ENCODE results near the gene SRGAP1. TPM values are rescaled to one million over a fixed set of nuclear protein-coding genes. Genes with fewer than 3 reads are reported as not detected.

SRGAP1 gene
- total and polyA plus RNA-seq, 2 experiments from 2014 or later = 13.0 to 29.4 TPM

DNA sequence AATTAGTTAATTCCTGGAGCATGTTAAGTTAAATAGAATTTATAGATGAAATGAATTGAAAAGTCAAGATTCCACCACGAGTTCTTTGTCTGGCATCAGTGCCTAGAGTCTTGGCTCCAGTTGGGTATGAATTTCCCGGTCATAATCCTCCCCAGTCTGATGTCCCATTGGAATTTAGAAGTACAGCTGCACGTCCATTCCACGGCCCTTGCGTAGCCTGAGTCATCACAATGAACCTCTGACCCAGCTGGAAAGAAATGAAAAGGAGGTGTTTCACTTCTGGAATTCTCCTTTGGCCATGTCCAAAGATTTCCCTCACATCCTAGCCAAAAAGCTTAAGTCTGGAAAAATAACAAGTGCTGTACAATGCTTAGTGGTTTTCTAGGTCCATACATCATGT is 254.9 kb downstream of the SRGAP1 start:
- peaks cover 22% of the 10 kb centered on the region for H3K36me3 ChIP-seq (ENCODE audit: low read depth)
- H3K9me2 ChIP-seq (ENCODE audit: insufficient read depth) = no peaks in the 10 kb centered on the region
- WGBS, 2 experiments (ENCODE audit: low coverage in 1 of 2, low lambda C conversion rate in 2 of 2, missing lambda C conversion rate in 2 of 2) = 1 to 5% methylated on average over 5 of the region's 5 CpGs
- H3K79me2 ChIP-seq (ENCODE audit: insufficient read depth) = peaks cover 4% of the 10 kb centered on the region; the same call in 1 of the 2 replicates
- peak; percentile 92 for DNase-seq
- H4K20me1 ChIP-seq (ENCODE audit: insufficient read depth) = no peaks in the 10 kb centered on the region
- no peaks in the 10 kb centered on the region for H3K27me3 ChIP-seq (replicated peaks; ENCODE audit: insufficient read depth)
- no peak overlapping the region for H3K9ac ChIP-seq
- no peaks in the 10 kb centered on the region for H3K9me3 ChIP-seq (ENCODE audit: low read depth)
- peaks cover 71% of the 10 kb centered on the region for H3K4me1 ChIP-seq (ENCODE audit: insufficient read depth)
- H3K27ac ChIP-seq = peak overlapping the region; percentile 62
- H3F3A ChIP-seq (ENCODE audit: insufficient read depth) = peaks cover 79% of the 10 kb centered on the region
- no peak overlapping the region for H2AFZ ChIP-seq
- no peak overlapping the region for H3K4me3 ChIP-seq
- peak overlapping the region; percentile 53 for H3K4me2 ChIP-seq (ENCODE audit: unreplicated experiment)
- in situ Hi-C loops (cut with MboI) = loop anchor here (25.0 kb wide), 1 partner anchor 262 kb away; the partner anchor contains the start of gene SRGAP1
- no peak for TF ChIP-seq EZH2phosphoT487 (IDR thresholded peaks at IDR 0.05; ENCODE audit: insufficient read depth, low read depth)
- no peak for TF ChIP-seq EZH2 (IDR thresholded peaks at IDR 0.05; ENCODE audit: insufficient read depth, poor library complexity, severe bottlenecking)

DNA sequence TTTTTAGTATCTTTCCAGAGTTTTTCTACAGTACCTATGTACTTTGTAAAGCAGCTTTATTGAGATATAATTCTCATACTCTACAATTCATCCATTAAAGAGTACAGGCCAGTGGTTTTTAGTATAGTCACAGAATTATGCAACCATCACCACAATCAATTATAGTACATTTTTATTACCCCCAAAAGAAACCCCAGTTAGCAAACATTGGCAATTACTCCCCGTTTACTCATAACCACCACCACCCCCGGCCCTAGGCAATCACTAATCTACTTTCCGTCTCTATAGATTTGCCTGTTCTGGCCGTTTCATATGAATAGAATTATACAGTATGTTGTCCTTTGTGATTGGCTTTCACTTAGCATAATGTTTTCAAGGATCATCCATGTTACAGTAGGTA is 257.8 kb downstream of the SRGAP1 start:
- Histone ChIP-seq H3K4me2 (ENCODE audit: unreplicated experiment) (peak overlapping the region; percentile 58), H3K9me3 (ENCODE audit: low read depth) (no peaks in the 10 kb centered on the region), H3K79me2 (ENCODE audit: insufficient read depth) (no peaks in the 10 kb centered on the region; the same call in 1 of the 2 replicates), H3K4me1 (ENCODE audit: insufficient read depth) (peaks cover 65% of the 10 kb centered on the region), H3F3A (ENCODE audit: insufficient read depth) (peaks cover 69% of the 10 kb centered on the region), H3K9ac (no peak overlapping the region), H3K27me3 (replicated peaks; ENCODE audit: insufficient read depth) (no peaks in the 10 kb centered on the region), H4K20me1 (ENCODE audit: insufficient read depth) (no peaks in the 10 kb centered on the region), H3K9me2 (ENCODE audit: insufficient read depth) (no peaks in the 10 kb centered on the region), H3K4me3 (no peak overlapping the region), H3K27ac (peak overlapping the region; percentile 22), H3K36me3 (ENCODE audit: low read depth) (peaks cover 31% of the 10 kb centered on the region), H2AFZ (no peak overlapping the region)
- in situ Hi-C loops (cut with MboI) = no loop called here
- 10 to 16% methylated on average over 4 of the region's 4 CpGs for WGBS, 2 experiments (ENCODE audit: low coverage in 1 of 2, low lambda C conversion rate in 2 of 2, missing lambda C conversion rate in 2 of 2)
- peak; percentile 96 for TF ChIP-seq EZH2phosphoT487 (IDR thresholded peaks at IDR 0.05; ENCODE audit: insufficient read depth, low read depth)
- TF ChIP-seq EZH2 (IDR thresholded peaks at IDR 0.05; ENCODE audit: insufficient read depth, poor library complexity, severe bottlenecking) = no peak
- peak; percentile 72 for DNase-seq

DNA sequence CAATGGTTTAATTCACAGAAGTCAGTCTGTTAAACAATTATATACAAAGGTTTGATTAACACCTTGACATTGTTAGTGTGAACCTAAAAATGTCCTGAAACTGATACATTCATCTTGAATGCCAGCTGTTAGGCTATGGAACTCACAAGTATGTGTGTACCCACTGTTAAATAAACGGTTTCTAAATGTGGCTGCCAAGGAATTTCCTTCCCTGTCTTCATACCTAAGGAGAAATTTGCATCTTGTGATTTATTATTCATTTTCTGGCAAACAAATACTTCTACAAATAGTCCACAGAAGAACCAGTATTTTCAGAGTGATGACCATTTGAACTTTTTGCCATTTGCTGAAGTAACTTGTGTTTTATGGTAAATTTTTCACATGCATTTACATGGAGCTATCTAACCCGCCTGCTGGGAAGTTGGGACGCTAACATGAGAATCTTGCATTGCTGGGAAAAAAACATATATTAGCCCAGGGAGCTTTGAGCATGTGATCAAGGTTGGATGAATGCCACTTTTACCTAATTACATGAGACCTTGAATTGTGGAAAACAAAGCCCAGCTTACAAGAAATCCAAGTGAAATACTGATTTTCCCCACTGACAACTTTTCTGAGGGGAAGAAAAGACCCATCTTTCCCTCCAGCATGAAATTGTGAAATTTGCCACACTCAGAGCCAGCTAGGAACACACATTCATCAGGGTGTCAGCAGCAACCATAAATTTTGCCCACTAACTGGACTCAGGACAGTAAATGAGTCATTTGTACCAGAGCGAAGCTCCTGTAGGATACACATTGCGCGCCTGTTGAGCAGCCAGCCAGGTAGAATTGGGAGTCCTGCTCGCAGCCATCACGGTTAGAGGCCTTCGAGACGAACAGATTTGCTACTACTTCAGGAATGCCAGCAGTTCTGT is 259.6 kb downstream of the SRGAP1 start:
- Histone ChIP-seq H4K20me1 (ENCODE audit: insufficient read depth) (no peaks in the 10 kb centered on the region), H3K27ac (no peak overlapping the region), H3K4me1 (ENCODE audit: insufficient read depth) (peaks cover 53% of the 10 kb centered on the region), H3F3A (ENCODE audit: insufficient read depth) (peaks cover 52% of the 10 kb centered on the region), H3K36me3 (ENCODE audit: low read depth) (peaks cover 31% of the 10 kb centered on the region), H3K27me3 (replicated peaks; ENCODE audit: insufficient read depth) (no peaks in the 10 kb centered on the region), H2AFZ (no peak overlapping the region), H3K9me3 (ENCODE audit: low read depth) (no peaks in the 10 kb centered on the region), H3K9ac (no peak overlapping the region), H3K4me2 (ENCODE audit: unreplicated experiment) (no peak overlapping the region), H3K9me2 (ENCODE audit: insufficient read depth) (no peaks in the 10 kb centered on the region), H3K79me2 (ENCODE audit: insufficient read depth) (no peaks in the 10 kb centered on the region; the same call in 1 of the 2 replicates), H3K4me3 (no peak overlapping the region)
- TF ChIP-seq EZH2phosphoT487 (IDR thresholded peaks at IDR 0.05; ENCODE audit: insufficient read depth, low read depth) (no peak), EZH2 (IDR thresholded peaks at IDR 0.05; ENCODE audit: insufficient read depth, poor library complexity, severe bottlenecking) (no peak)
- WGBS, 2 experiments (ENCODE audit: low coverage in 1 of 2, low lambda C conversion rate in 2 of 2, missing lambda C conversion rate in 2 of 2) = 68 to 73% methylated on average over 10 of the region's 10 CpGs
- in situ Hi-C loops (cut with MboI) = no loop called here
- DNase-seq = peak; percentile 73

DNA sequence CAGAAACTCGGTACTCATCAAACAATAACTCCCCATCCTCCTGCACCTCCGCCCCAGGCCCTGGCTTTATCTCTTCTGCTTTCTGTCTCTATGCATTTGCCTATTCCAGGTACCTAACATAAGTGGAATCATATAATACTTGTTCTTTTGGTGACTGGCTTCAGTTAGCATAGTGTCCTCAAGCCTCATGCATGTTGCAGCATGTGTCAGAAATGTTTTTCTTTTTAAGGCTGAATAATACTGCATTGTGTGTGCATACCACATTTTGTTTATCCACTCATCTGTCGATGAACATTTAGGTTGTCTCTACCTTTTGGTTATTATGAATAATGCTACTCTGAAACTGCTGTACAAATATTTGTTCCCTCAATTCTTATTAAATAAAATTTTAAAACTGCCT is 260.5 kb downstream of the SRGAP1 start:
- Histone ChIP-seq H3K27ac (no peak overlapping the region), H3K4me2 (ENCODE audit: unreplicated experiment) (no peak overlapping the region), H2AFZ (no peak overlapping the region), H3K4me1 (ENCODE audit: insufficient read depth) (peaks cover 43% of the 10 kb centered on the region), H4K20me1 (ENCODE audit: insufficient read depth) (no peaks in the 10 kb centered on the region), H3K36me3 (ENCODE audit: low read depth) (peaks cover 37% of the 10 kb centered on the region), H3F3A (ENCODE audit: insufficient read depth) (peaks cover 51% of the 10 kb centered on the region), H3K79me2 (ENCODE audit: insufficient read depth) (no peaks in the 10 kb centered on the region; the same call in 1 of the 2 replicates), H3K9me2 (ENCODE audit: insufficient read depth) (no peaks in the 10 kb centered on the region), H3K9me3 (ENCODE audit: low read depth) (no peaks in the 10 kb centered on the region), H3K9ac (no peak overlapping the region), H3K27me3 (replicated peaks; ENCODE audit: insufficient read depth) (no peaks in the 10 kb centered on the region), H3K4me3 (no peak overlapping the region)
- in situ Hi-C loops (cut with MboI) = no loop called here
- no peak for DNase-seq
- 97 to 98% methylated on average over 3 of the region's 3 CpGs for WGBS, 2 experiments (ENCODE audit: low coverage in 1 of 2, low lambda C conversion rate in 2 of 2, missing lambda C conversion rate in 2 of 2)
- TF ChIP-seq EZH2phosphoT487 (IDR thresholded peaks at IDR 0.05; ENCODE audit: insufficient read depth, low read depth) (no peak), EZH2 (IDR thresholded peaks at IDR 0.05; ENCODE audit: insufficient read depth, poor library complexity, severe bottlenecking) (no peak)
